Heart right ventricle (tissue), 16 donors: Measurements from ENCODE around the gene TWNK. TPM values are rescaled to one million over a fixed set of nuclear protein-coding genes. Genes with fewer than 3 reads are reported as not detected.

ENCODE experiments used
- ATAC-seq, 8 donors: fragments of 200-7000 bp; cut with Tn5 transposase; one replicate each; pipeline ENCODE4 v1.9.1; 2020; ENCODE audit warnings: mild to moderate bottlenecking in 8 of 8, moderate library complexity in 8 of 8, moderate number of reproducible peaks in 1 of 8
- DNase-seq, 2 donors: peaks; one replicate each; pipeline ENCODE4 v3.0.0-alpha.2; 2020
- H3K27ac ChIP-seq, 10 donors: fragments of 200-600 bp; sonication (generic) in 2 of 10; one replicate each; pipeline versions ENCODE4 v1.5.0 to v1.8.0; 2020 to 2022; ENCODE audit warnings: mild to moderate bottlenecking in 3 of 10
- H3K27me3 ChIP-seq, 7 donors: fragments of 200-600 bp; one replicate each; pipeline ENCODE4 v1.8.0; 2021 to 2022; ENCODE audit warnings: mild to moderate bottlenecking in 2 of 7
- H3K36me3 ChIP-seq, 9 donors: fragments of 200-600 bp; sonication (generic) in 1 of 9; one replicate each; pipeline versions ENCODE4 v1.5.0 to v1.8.0; 2020 to 2022; ENCODE audit warnings: mild to moderate bottlenecking in 2 of 9
- H3K4me1 ChIP-seq, 9 donors: fragments of 200-600 bp; sonication (generic) in 1 of 9; one replicate each; pipeline versions ENCODE4 v1.5.0 to v1.8.0; 2020 to 2022; ENCODE audit warnings: mild to moderate bottlenecking in 4 of 9
- H3K4me3 ChIP-seq, 10 donors: fragments of 200-600 bp; sonication (generic) in 2 of 10; one replicate each; pipeline versions ENCODE4 v1.5.0 to v1.8.0; 2020 to 2022; ENCODE audit warnings: mild to moderate bottlenecking in 7 of 10, moderate library complexity in 2 of 10
- H3K9me3 ChIP-seq, 11 donors: fragments of 200-600 bp in 10 of 11; sonication (generic) in 2 of 11; one replicate each; pipeline versions ENCODE4 v1.5.0 to v1.8.0; 2013 to 2022; ENCODE audit warnings: mild to moderate bottlenecking in 2 of 11, control low read depth in 1 of 11, moderate library complexity in 1 of 11
- CTCF ChIP-seq, 9 donors: fragments of 200-600 bp; sonication (generic) in 2 of 9; IDR thresholded peaks; one replicate each; pipeline versions ENCODE4 v1.5.0 to v1.8.0; 2021 to 2022; ENCODE audit warnings: antibody characterized with exemption in 9 of 9, mild to moderate bottlenecking in 5 of 9, moderate library complexity in 1 of 9
- WGBS, 2 donors: extraction: QIAGEN DNeasy Blood & Tissue Kit; methylation state at CpG; one replicate each; pipeline ENCODE4 v1.1.7; 2013; ENCODE audit warnings: inconsistent platforms in 1 of 2; 5-methylcytosine and 5-hydroxymethylcytosine counted together
- intact Hi-C, 10 donors: fragments of 100-400 bp; cut with DNase I; formaldehyde crosslinking; loops; one replicate each; pipeline versions ENCODE4 v1.11.1 to v1.14.2; 2022
- polyA plus RNA-seq, 2 donors: library from polyadenylated mRNA; stranded (reverse); fragments of 200-250 nt; gene quantifications; one replicate each; pipeline ENCODE4 v1.2.3, GENCODE V29; 2013
- total RNA-seq, 10 donors: library from RNA; stranded (reverse); fragmentation: NEBNext Ultra II Directional in 3 of 10; extraction: Animal tissue kit (Norgen Biotek cat#: 25700) in 3 of 10; gene quantifications; one replicate each; pipeline versions ENCODE4 v1.2.1 to v1.2.4, GENCODE V29; 2021 to 2023
- donor health status: Arrhythmogenic right ventricular cardiomyopathy.
- donor health status: ischemic (EF 13 %, LVEDD 7.1; RV severe dilation, severe dysfunction).
- donor health status: healthy with polysubstance abuse.
- donor health status: DM: no; HTN: yes; CAD: no.
- donor health status: DM: no; HTN: no; CAD: no.
- donor health status: ischemic (EF 25% LVEDD 6.9; RV normal size, moderate dysfunction).
- donor health status: ischemic (EF 25% LVEDD 5.7; RV mildly dilated, moderate dysfunction).
- donor health status: healthy.
- donor health status: DM: yes; HTN: yes; CAD: no.
- donor health status: Ischemic cardiomyopathy.
- donor health status: ischemic (EF 35%, LVEDD 5.7; RV mildly dilated, moderate dysfunction).
- donor health status: nonischemic (EF 11% LVEDD 7.7; RV severe dilation, severe dysfunction).
- donor health status: DM: yes; HTN: yes; CAD: no.
- donor health status: PGD.
- donor health status: ischemic (EF 29% LVEDD 5.4; RV normal size, mild dysfunction).
- donor health status: nonischemic (EF 23%, LVEDD 6.1; RV moderate dilation, normal function).

Gene TWNK
- total and polyA plus RNA-seq, 12 donors: 4.2 to 7.7 (median 5.4) TPM

- Histone ChIP-seq H3K27me3 (no peaks in the 10 kb centered on the region), H3K4me3 (no peak overlapping the region), H3K27ac (no peak overlapping the region), H3K36me3 (peaks cover 0 to 72% (median 21%) of the 10 kb centered on the region in 9 donors), H3K4me1 (no peaks in the 10 kb centered on the region), H3K9me3 (no peaks in the 10 kb centered on the region)
- intact Hi-C loops: no loop called here
- no peak for TF ChIP-seq CTCF (IDR thresholded peaks at IDR 0.05)
- no peak for ATAC-seq
- no peak for DNase-seq
- WGBS, 2 donors: 81 to 85% methylated on average over 10 of the region's 10 CpGs
These were observed 8.5 kb upstream of the TWNK start for GRCh38 chr10:100978901-100979195.

GRCh38 chr10:100979791-100980272 is 7.5 kb upstream of the TWNK start:
- TF ChIP-seq CTCF (IDR thresholded peaks at IDR 0.05): no peak
- DNase-seq (no peak), ATAC-seq (peak in 1 of 8 donors; percentile 28)
- H3K4me3 ChIP-seq: no peak overlapping the region
- intact Hi-C loops: no loop called here
- peaks cover 0 to 76% (median 21%) of the 10 kb centered on the region in 9 donors for H3K36me3 ChIP-seq
- H3K9me3 ChIP-seq: no peaks in the 10 kb centered on the region
- no peaks in the 10 kb centered on the region for H3K4me1 ChIP-seq
- 92 to 96% methylated on average over 16 of the region's 16 CpGs for WGBS, 2 donors
- H3K27ac ChIP-seq: no peak overlapping the region
- H3K27me3 ChIP-seq: no peaks in the 10 kb centered on the region

GRCh38 chr10:100980311-100980710 is 7.0 kb upstream of the TWNK start:
- Histone ChIP-seq H3K9me3 (no peaks in the 10 kb centered on the region), H3K4me1 (no peaks in the 10 kb centered on the region), H3K4me3 (no peak overlapping the region), H3K27ac (no peak overlapping the region), H3K27me3 (no peaks in the 10 kb centered on the region), H3K36me3 (peaks cover 0 to 81% (median 21%) of the 10 kb centered on the region in 9 donors)
- DNase-seq: no peak
- TF ChIP-seq CTCF (IDR thresholded peaks at IDR 0.05): no peak
- 91 to 92% methylated on average over 2 of the region's 2 CpGs for WGBS, 2 donors
- intact Hi-C loops: no loop called here
- ATAC-seq: no peak

- no peak for ATAC-seq
- intact Hi-C loops: no loop called here
These were observed 6.6 kb upstream of the TWNK start for GRCh38 chr10:100980711-100981110.

More at GRCh38 chr10:100980711-100981110, 6.6 kb upstream of the TWNK start:
- DNase-seq: no peak
- Histone ChIP-seq H3K27me3 (no peaks in the 10 kb centered on the region), H3K9me3 (no peaks in the 10 kb centered on the region), H3K27ac (no peak overlapping the region), H3K4me3 (no peak overlapping the region), H3K36me3 (peaks cover 0 to 85% (median 21%) of the 10 kb centered on the region in 9 donors), H3K4me1 (peaks cover 0 to 4% (median 0%) of the 10 kb centered on the region in 9 donors)
- TF ChIP-seq CTCF (IDR thresholded peaks at IDR 0.05): no peak
- WGBS, 2 donors: 94 to 96% methylated on average over 7 of the region's 7 CpGs
